Ascending aorta (tissue), 2 donors: ENCODE results near the gene KCNN3. TPM values are rescaled to one million over a fixed set of nuclear protein-coding genes. Genes with fewer than 3 reads are reported as not detected.

Experiments used
- DNase-seq, 2 donors: peaks; one replicate each; pipeline ENCODE4 v3.0.0-alpha.2; 2019; ENCODE audit warnings: low spot score in 2 of 2
- H3K27ac ChIP-seq, 2 donors: fragments of 200-600 bp; sonication (generic); one replicate each; pipeline ENCODE4 v1.5.1; 2016 to 2017; ENCODE audit warnings: mild to moderate bottlenecking in 1 of 2
- H3K27me3 ChIP-seq: fragments of 200-600 bp; sonication (generic); one replicate; pipeline ENCODE4 v1.5.1; 2017
- H3K36me3 ChIP-seq, 2 donors: fragments of 200-600 bp; sonication (generic); one replicate each; pipeline ENCODE4 v1.5.1; 2016
- H3K4me1 ChIP-seq, 2 donors: fragments of 200-600 bp; sonication (generic); one replicate each; pipeline ENCODE4 v1.5.1; 2016 to 2017; ENCODE audit warnings: mild to moderate bottlenecking in 1 of 2
- H3K4me3 ChIP-seq, 2 donors: fragments of 200-600 bp; sonication (generic); one replicate each; pipeline ENCODE4 v1.5.1; 2016 to 2017; ENCODE audit warnings: mild to moderate bottlenecking in 1 of 2
- H3K9me3 ChIP-seq, 2 donors: fragments of 200-600 bp; sonication (generic); one replicate each; pipeline ENCODE4 v1.5.1; 2016
- CTCF ChIP-seq, 3 experiments: fragments of 200-600 bp in 2 of 3; fragments of 450-650 bp in 1 of 3; sonication (generic) in 2 of 3; IDR thresholded peaks; one replicate each; pipeline ENCODE4 v1.5.1; 2016 to 2019; ENCODE audit warnings: antibody characterized with exemption in 3 of 3, mild to moderate bottlenecking in 1 of 3, moderate library complexity in 1 of 3
- intact Hi-C: fragments of 100-400 bp; cut with DNase I; formaldehyde crosslinking; loops from one replicate; pipeline ENCODE4 v1.15.1; 2023
- total RNA-seq: library from RNA; depleted of rRNA; stranded (reverse); fragments of >200 nt; gene quantifications from one replicate; pipeline ENCODE4 v1.1.0, GENCODE V29; 2016

Gene KCNN3
- total RNA-seq, 1 donor from 2014 or later = 24.6 TPM

- Histone ChIP-seq H3K27me3 (no peaks in the 10 kb centered on the region), H3K36me3 (no peaks in the 10 kb centered on the region), H3K9me3 (no peaks in the 10 kb centered on the region), H3K4me1 (no peaks in the 10 kb centered on the region), H3K27ac (no peak overlapping the region), H3K4me3 (no peak overlapping the region)
- no peak for DNase-seq
- no peak for TF ChIP-seq CTCF (IDR thresholded peaks at IDR 0.05)
- intact Hi-C loops = no loop called here
Measured at GRCh38 chr1:154718566-154718965, 151.5 kb downstream of the KCNN3 start.

GRCh38 chr1:154717528-154717924, 152.6 kb downstream of the KCNN3 start:
- no peak for DNase-seq
- H3K27ac ChIP-seq = no peak overlapping the region
- H3K4me1 ChIP-seq = no peaks in the 10 kb centered on the region
- no peak overlapping the region for H3K4me3 ChIP-seq
- no peaks in the 10 kb centered on the region for H3K9me3 ChIP-seq
- H3K36me3 ChIP-seq = no peaks in the 10 kb centered on the region
- TF ChIP-seq CTCF (IDR thresholded peaks at IDR 0.05) = no peak
- no peaks in the 10 kb centered on the region for H3K27me3 ChIP-seq
- intact Hi-C loops = no loop called here

- Histone ChIP-seq H3K36me3 (no peaks in the 10 kb centered on the region), H3K27ac (no peak overlapping the region), H3K27me3 (no peaks in the 10 kb centered on the region), H3K4me3 (no peak overlapping the region), H3K9me3 (no peaks in the 10 kb centered on the region), H3K4me1 (no peaks in the 10 kb centered on the region)
- no peak for DNase-seq
- no peak for TF ChIP-seq CTCF (IDR thresholded peaks at IDR 0.05)
- intact Hi-C loops = no loop called here
Measured at GRCh38 chr1:154716614-154717527, 153.2 kb downstream of the KCNN3 start.

- H3K4me3 ChIP-seq = no peak overlapping the region
- H3K36me3 ChIP-seq = no peaks in the 10 kb centered on the region
- no peak for DNase-seq
- no peaks in the 10 kb centered on the region for H3K27me3 ChIP-seq
- intact Hi-C loops = no loop called here
- TF ChIP-seq CTCF (IDR thresholded peaks at IDR 0.05) = no peak
- no peaks in the 10 kb centered on the region for H3K9me3 ChIP-seq
- H3K27ac ChIP-seq = no peak overlapping the region
- no peaks in the 10 kb centered on the region for H3K4me1 ChIP-seq
Measured at GRCh38 chr1:154716011-154716410, 154.1 kb downstream of the KCNN3 start.

GRCh38 chr1:154715385-154715784, 154.7 kb downstream of the KCNN3 start:
- Histone ChIP-seq H3K4me1 (no peaks in the 10 kb centered on the region), H3K27me3 (no peaks in the 10 kb centered on the region), H3K27ac (no peak overlapping the region), H3K36me3 (no peaks in the 10 kb centered on the region), H3K4me3 (no peak overlapping the region), H3K9me3 (no peaks in the 10 kb centered on the region)
- intact Hi-C loops = no loop called here
- no peak for TF ChIP-seq CTCF (IDR thresholded peaks at IDR 0.05)
- DNase-seq = no peak
